ENCODE data around the gene LGALS7.
A peak's percentile ranks its signal among the peaks of the same experiment; 100 is the strongest.

The LGALS7 gene

GRCh38 chr19:38737921-38738737 is 35.2 kb downstream of the LGALS7 start:
- DNase-seq = no peak

DNA sequence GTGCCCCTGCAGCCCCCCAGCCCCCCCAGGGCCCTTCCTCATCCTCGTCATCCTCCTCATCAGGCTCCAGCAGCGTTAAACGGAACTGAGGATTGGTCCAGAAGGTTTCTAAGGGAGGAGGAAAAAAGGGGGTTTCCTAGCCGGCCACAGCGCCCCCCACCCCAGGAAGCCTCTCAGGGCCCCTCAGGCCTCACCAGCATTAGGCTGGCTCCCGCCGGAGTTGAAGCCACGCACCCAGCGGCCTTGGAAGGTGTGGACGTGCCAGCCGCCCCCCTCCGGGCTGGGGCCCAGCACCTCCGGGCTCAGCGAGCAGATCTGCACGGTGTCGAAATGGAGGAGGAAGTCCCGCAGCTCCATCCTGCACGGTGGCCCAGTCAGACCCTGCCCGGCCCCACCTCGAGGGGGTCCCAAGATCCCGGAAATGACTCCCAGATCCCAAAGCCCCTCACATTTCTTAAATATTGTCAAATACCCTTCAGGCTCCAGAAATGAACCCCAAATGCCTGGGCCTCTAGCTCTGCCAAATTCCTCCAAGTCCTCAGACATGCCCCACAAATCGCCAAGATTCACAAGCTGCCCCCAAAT is 35.9 kb downstream of the LGALS7 start:
- peak; percentile 40 for DNase-seq

DNA sequence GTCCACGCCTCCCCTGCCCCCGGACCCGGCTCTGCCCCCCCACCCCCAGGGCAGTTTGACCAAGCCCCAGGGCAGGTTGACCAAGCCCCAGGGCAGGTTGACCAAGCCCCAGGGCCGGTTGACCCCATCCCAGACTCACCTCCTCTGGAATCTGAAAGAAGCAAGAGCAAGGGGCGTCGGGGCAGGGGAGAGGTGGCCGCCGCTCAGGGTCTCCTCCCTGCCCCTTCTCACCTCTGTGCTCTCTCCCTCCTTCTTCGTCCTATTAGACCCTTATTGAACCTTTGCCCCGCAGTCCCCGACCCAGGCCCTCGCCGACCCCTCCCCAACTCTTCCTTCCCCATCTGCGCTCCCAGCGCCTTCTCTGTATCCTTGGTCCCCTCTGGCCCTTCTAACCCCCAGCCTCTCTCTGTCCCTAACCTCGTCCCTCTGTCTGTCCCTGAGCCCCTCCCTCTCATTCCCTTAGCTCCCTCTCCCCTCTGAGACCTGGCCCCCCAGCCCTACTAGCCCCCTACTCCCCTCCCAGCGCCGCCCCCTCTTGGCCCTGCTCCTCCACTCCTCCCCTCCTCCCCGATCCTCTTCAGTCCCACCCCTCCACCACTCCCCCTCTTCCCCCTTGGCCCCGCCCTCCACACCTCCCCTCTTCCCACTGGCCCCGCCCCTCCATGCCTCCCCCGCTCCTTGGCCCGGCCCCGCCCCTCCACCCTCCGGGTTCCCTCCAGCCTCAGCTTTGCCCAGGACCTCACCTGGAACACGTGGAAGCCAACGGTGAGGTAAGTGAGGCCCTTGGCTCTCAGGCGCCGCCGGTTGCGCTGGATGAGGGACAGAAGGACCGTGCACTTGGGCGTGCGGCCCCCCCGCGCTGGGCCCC is 36.7 kb downstream of the LGALS7 start:
- DNase-seq = peak; percentile 55

DNA sequence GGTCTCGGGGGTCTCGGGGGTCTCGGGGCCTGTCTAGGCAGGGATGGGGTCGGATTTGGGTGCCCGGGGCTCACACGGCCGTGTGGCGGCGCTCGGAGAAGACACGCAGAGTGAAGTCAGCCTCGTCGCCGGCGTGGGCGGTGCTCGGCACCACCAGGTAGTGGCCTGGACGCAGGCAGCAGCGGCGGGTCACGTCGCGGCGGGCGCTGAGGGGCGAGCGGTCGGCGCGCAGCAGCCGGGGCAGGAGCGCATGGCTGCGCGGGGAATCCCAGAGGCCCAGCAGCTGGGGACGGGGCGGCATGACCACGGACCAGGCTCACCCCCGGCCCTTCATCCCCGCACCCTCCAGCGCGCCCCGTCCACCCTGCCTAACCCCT is 37.3 kb downstream of the LGALS7 start:
- DNase-seq = peak; percentile 50

GRCh38 chr19:38735257-38735686 is 38.0 kb downstream of the LGALS7 start:
- DNase-seq = peak; percentile 43

GRCh38 chr19:38734426-38735256 is 38.7 kb downstream of the LGALS7 start:
- peak; percentile 49 for DNase-seq

- no peak for DNase-seq
These were observed 39.2 kb downstream of the LGALS7 start for GRCh38 chr19:38734176-38734425.

- peak; percentile 38 for DNase-seq
These were observed 39.7 kb downstream of the LGALS7 start for GRCh38 chr19:38733493-38734175.

DNA sequence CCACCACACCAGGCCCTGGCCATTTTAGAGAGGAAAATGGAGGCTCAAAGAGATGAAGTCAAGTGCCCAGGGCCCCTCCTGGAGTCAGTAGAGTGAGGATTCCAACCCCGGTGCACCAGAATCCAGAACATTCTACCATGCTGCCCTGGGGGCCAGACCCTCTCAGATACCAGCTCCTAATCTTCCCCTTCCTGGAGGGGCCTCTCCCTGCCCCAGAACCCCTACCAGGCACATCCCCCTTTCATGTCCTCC is 40.1 kb downstream of the LGALS7 start:
- DNase-seq = no peak

DNA sequence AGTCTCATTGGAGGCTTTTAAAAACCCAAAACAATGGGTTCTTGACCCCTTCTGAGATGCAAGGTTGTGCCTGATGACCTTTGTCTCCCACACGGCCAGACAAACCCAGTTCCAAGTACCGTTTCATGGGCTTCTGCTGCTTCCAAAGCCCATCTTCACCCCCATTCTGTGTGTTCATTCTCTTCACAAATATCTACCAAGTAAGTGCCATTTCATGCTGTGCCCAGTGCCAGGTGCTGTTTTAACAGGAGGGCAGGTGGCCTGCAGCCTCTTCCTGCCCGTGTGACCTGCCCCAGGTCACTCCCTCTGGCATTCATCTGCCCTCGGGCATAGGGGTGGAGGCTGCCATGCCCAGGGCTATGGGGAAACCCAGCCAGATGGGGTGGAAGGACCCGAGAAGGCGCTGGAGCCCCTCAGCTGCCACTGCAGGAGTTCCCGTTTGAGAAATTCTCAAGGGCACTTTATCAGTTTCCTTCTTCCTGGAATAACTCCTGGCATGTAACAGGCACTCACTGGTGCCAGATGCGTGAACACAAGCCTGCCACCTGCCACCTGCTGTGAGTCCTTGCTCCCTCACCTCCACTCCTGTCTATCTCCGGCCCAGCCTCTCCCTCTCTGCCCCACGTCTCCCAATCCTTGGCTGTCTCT is 41.5 kb downstream of the LGALS7 start:
- DNase-seq = peak; percentile 38

DNA sequence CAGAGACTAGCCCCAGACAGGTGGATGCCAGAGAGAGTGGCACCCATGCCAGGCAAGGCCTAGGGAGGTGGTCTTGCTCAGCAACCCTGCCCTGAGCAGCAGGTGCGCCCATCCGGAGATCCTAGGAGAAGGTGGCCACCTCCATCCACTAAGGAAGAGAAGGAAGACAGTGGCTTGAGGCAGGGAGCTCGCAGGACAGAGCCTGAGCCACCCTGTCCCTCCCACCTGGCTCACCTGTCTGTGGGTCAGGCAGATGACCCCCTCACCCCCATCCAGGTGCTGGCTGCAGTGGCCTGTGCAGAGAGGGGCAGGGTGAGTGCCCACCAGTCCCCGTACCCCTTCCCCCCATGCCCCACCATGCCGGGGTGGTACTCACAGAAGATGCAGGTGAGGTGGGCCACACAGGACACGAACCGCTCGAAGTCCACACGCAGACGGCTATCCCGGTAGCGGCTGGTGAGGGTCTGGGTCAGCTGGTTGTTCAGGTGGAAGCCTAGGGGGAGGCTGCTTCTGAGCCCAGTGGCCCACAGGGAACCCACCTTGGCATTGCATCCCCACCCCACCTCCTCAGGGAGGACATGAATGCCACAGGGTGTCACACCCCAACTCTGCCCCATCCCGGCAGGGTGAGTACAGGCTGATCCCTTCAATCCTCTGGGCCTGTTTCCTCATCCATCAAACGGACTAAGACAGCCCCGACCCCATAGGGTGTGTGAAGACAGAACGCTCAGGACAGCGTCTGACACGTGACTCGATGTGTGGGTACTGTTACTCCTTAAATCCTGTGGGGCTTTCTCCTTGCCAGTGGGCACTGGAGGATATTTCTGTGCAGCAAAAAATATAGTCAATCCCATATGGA is 42.4 kb downstream of the LGALS7 start:
- peak; percentile 37 for DNase-seq

- no peak for DNase-seq
These were observed 42.9 kb downstream of the LGALS7 start for GRCh38 chr19:38730470-38730730.

DNA sequence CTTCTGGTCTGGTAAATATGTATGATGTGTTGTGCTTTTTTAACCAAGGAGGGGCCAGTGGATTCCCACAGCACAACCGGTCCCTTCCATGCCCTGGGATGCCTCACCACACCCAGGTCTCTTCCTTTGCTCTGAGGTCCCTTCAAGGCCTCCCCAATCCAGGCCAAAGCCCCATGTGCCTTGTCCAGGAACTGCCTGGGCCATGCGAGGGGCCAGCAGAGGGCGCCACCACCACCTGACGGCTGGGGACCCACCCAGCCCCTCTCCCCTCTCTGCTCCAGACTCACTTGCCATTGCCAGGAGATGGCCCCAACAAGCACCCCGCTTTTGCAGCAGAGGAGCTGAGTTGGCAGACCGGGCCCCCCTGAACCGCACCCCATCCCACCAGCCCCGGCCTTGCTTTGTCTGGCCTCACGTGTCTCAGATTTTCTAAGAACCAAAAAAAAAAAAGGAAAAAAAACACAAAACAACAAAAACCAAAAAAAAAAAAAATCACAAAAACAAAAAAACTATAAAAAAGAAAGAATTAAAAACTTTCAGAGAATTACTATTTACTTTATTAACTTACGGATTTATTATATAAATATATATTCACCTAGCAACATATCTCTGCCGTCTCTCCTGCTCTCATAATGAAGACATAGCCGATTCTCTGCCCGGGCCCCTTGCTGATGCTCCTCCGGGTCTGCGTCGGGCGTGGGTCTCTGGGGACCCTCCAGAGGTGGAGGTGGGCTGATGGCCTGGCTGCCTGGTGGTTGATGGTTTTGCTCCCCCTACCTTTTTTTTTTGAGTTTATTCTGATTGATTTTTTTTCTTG is 43.5 kb downstream of the LGALS7 start:
- peak; percentile 82 for DNase-seq

- DNase-seq = no peak
These were observed 44.4 kb downstream of the LGALS7 start for GRCh38 chr19:38728752-38729541.

DNA sequence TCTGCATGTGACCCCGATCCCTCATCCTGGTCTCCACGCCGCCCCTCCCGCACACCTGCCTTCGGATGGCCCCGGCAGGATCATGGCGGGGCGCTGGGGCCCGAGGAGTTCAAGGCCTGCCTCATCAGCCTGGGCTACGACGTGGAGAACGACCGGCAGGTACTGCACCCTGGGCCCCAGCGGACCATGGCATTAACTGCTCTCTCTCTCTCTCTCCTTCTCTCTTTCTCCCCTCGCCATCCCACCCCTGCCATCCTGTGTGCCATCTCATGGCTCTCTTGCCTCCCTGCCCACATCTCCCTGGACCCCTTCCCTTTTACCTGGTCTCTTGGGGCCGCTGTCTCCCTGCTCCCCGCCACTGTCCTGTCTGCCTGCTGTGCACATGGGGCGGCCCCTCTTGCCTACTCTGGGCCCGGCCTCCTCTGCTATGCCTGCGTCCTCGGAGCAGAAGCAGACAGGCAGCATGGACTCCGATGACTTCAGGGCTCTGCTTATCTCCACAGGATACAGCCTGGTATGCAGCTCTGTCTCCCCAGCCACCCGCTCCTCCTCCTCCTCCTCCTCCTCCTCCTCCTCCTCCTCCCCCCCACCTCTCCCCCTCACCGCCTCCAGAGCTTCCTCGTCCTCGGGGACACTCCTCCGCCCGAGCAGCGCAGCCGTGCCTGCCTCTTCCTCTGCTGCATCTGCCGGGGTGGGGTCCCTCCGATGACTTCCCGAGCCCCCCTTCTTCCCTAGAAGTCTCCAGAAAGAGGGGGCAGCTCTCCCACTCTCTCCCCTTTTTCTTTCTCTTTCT is 45.3 kb downstream of the LGALS7 start:
- DNase-seq = no peak

- DNase-seq = no peak
These were observed 45.9 kb downstream of the LGALS7 start for GRCh38 chr19:38727306-38727867.

GRCh38 chr19:38726761-38727301 is 46.5 kb downstream of the LGALS7 start:
- no peak for DNase-seq

DNA sequence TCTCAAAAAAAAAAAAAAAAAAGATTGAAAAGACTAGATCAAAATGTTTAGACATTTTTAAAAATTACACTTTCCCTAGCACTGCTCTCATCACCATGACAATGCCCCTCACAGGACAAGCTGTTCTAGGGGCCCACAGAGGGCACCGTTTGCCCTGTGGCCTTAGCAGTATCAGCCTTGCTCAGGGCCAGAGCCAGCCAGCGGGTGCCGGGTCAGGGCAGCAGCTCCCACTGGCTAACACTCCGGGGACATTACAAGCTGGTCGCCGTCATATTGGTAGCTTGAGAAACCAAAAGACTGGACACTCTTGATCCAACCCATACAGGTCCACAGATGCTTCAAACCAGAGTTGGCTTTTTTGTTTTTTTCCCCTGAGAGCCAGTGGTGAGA is 47.0 kb downstream of the LGALS7 start:
- DNase-seq = no peak
